ENCODE data around the gene CCDC6. TPM values are rescaled to one million over a fixed set of nuclear protein-coding genes. Genes with fewer than 3 reads are reported as not detected.

The CCDC6 gene
- polyA plus RNA-seq, 3 donors = 4.2 to 13.5 (median 6.2) TPM

GRCh38 chr10:59819265-59819664 lies 87.1 kb downstream of the CCDC6 start:
- Mint-ChIP-seq H3K4me3 (no peak overlapping the region), H3K9me3 (peaks cover 0 to 1% (median 0%) of the 10 kb centered on the region in 7 donors), H3K27ac (no peak overlapping the region), H3K36me3 (peaks cover 22% of the 10 kb centered on the region in 2 donors), H3K4me1 (peaks cover 13% of the 10 kb centered on the region), H3K27me3 (ENCODE audit: low read depth in 3 of 3) (no peaks in the 10 kb centered on the region)
- Histone ChIP-seq H3K36me3 (replicated peaks in 1 of 2; ENCODE audit: control insufficient read depth in 1 of 2, insufficient read depth in 2 of 2, low read length in 2 of 2) (peaks cover 5 to 18% of the 10 kb centered on the region in 2 donors), H3K4me2 (replicated peaks; ENCODE audit: extremely low read depth, low read length, poor library complexity, severe bottlenecking) (no peak overlapping the region), H4K20me1 (ENCODE audit: insufficient read depth, low read length) (peaks cover 50% of the 10 kb centered on the region), H3K4me3 (replicated peaks in 1 of 3; ENCODE audit: low read depth in 2 of 3, low read length in 3 of 3) (no peak overlapping the region), H3K9ac (ENCODE audit: insufficient read depth, low read length, poor library complexity, severe bottlenecking) (no peak overlapping the region), H2AFZ (ENCODE audit: insufficient read depth, low read depth, low read length, poor library complexity, severe bottlenecking) (no peak overlapping the region), H3K27me3 (ENCODE audit: control insufficient read depth in 2 of 2, insufficient read depth in 2 of 2, low read length in 2 of 2) (no peaks in the 10 kb centered on the region), H3K79me2 (ENCODE audit: insufficient read depth, low read length) (peaks cover 4% of the 10 kb centered on the region), H3K9me3 (replicated peaks in 1 of 2; ENCODE audit: control insufficient read depth in 1 of 2, insufficient read depth in 1 of 2, low read length in 2 of 2) (no peaks in the 10 kb centered on the region), H3K27ac (ENCODE audit: low read depth in 1 of 2, low read length in 2 of 2) (no peak overlapping the region), H3K4me1 (ENCODE audit: control insufficient read depth in 1 of 2, insufficient read depth in 2 of 2, low read length in 2 of 2) (peaks cover 8% of the 10 kb centered on the region in 2 donors)
- TF ChIP-seq CTCF (IDR thresholded peaks at IDR 0.05) = no peak
- intact Hi-C loops (cut with micrococcal nuclease) = no loop called here
- DNase-seq = no peak
- WGBS (ENCODE audit: insufficient coverage) = no CpG with 5 or more reads among the region's 1 CpG

GRCh38 chr10:59817773-59818172 lies 88.6 kb downstream of the CCDC6 start:
- DNase-seq = peak; percentile 30 to 58 (median 35)
- no peak overlapping the region for H3K27ac ChIP-seq (ENCODE audit: low read depth in 1 of 2, low read length in 2 of 2)
- peak overlapping the region in 3 of 7 donors; percentile 42 to 76 (median 68) for H3K27ac Mint-ChIP-seq
- H3K9me3 Mint-ChIP-seq = no peaks in the 10 kb centered on the region
- H3K9ac ChIP-seq (ENCODE audit: insufficient read depth, low read length, poor library complexity, severe bottlenecking) = no peak overlapping the region
- no peaks in the 10 kb centered on the region for H3K9me3 ChIP-seq (replicated peaks in 1 of 2; ENCODE audit: control insufficient read depth in 1 of 2, insufficient read depth in 1 of 2, low read length in 2 of 2)
- no peak for TF ChIP-seq CTCF (IDR thresholded peaks at IDR 0.05)
- peaks cover 13% of the 10 kb centered on the region for H3K4me1 Mint-ChIP-seq
- no peak overlapping the region for H3K4me3 Mint-ChIP-seq
- H3K79me2 ChIP-seq (ENCODE audit: insufficient read depth, low read length) = peaks cover 4% of the 10 kb centered on the region
- H3K36me3 ChIP-seq (replicated peaks in 1 of 2; ENCODE audit: control insufficient read depth in 1 of 2, insufficient read depth in 2 of 2, low read length in 2 of 2) = peaks cover 16 to 25% of the 10 kb centered on the region in 2 donors
- 7% methylated on average over 6 of the region's 6 CpGs for WGBS (ENCODE audit: insufficient coverage)
- H3K4me2 ChIP-seq (replicated peaks; ENCODE audit: extremely low read depth, low read length, poor library complexity, severe bottlenecking) = no peak overlapping the region
- H3K27me3 ChIP-seq (ENCODE audit: control insufficient read depth in 2 of 2, insufficient read depth in 2 of 2, low read length in 2 of 2) = no peaks in the 10 kb centered on the region
- intact Hi-C loops (cut with micrococcal nuclease) = no loop called here
- H4K20me1 ChIP-seq (ENCODE audit: insufficient read depth, low read length) = peaks cover 35% of the 10 kb centered on the region
- H3K36me3 Mint-ChIP-seq = peaks cover 26 to 33% of the 10 kb centered on the region in 2 donors
- H3K4me1 ChIP-seq (ENCODE audit: control insufficient read depth in 1 of 2, insufficient read depth in 2 of 2, low read length in 2 of 2) = peaks cover 8% of the 10 kb centered on the region in 2 donors
- H3K27me3 Mint-ChIP-seq (ENCODE audit: low read depth in 3 of 3) = no peaks in the 10 kb centered on the region
- no peak overlapping the region for H2AFZ ChIP-seq (ENCODE audit: insufficient read depth, low read depth, low read length, poor library complexity, severe bottlenecking)
- H3K4me3 ChIP-seq (replicated peaks in 1 of 3; ENCODE audit: low read depth in 2 of 3, low read length in 3 of 3) = no peak overlapping the region
